Measurements from ENCODE around the gene PLXNA2.

DNA sequence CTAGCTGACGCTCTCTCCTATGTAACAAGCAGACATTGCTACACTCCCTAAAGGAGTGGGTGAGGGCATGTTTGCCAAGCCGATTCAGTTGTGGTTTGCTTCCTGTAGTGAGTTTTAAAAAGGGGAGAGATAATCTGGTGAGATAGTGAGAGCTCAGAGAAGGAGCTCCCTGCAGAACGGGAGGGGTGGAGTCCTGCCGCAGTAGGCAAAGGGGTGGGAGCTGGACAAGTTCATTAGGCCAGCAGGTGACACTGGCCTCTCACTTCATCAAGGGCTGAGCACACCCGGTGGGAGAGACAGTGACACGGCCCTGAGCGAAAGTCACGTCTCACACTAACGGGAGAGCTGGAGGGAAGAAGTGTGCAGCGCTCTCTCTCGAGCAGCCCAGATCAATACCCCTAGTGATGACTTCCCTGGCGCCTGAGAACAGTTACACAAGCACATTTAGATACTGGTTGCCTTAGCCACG, 189.2 kb downstream of the PLXNA2 start:
- TF ChIP-seq CTCF (IDR thresholded peaks at IDR 0.05) (no peak), POLR2A (IDR thresholded peaks at IDR 0.05) (no peak)

Data from body of pancreas (tissue), 4 donors.